RWPE2 (cell line): ENCODE results near the gene MKNK2.
"Not testable (repeated sequence)": the region's sequence is repeated elsewhere in the genome, so short reads cannot be mapped to it uniquely, and the experiment has no call there.

Experiments used
- ATAC-seq: fragments of 200-7000 bp; cut with Tn5 transposase; 3 replicates; pipeline ENCODE4 v1.9.1; 2021; ENCODE audit warnings: low read depth
- DNase-seq: peaks from one replicate; pipeline ENCODE4 v3.0.0-alpha.2; 2020; ENCODE audit warnings: low spot score
- H3K27ac ChIP-seq: fragments of 450-650 bp; 2 replicates; pipeline ENCODE4 v1.5.1; 2017; ENCODE audit warnings: mild to moderate bottlenecking; ENCODE audit not compliant: poor library complexity, severe bottlenecking
- H3K27me3 ChIP-seq: fragments of 250-450 bp; sonication (Bioruptor Pico); 2 replicates; pipeline ENCODE4 v1.5.1; 2021; ENCODE audit warnings: mild to moderate bottlenecking, moderate library complexity; ENCODE audit not compliant: insufficient read depth, poor library complexity, severe bottlenecking
- H3K36me3 ChIP-seq: fragments of 250-450 bp; sonication (Bioruptor Pico); 2 replicates; pipeline ENCODE4 v1.5.1; 2020; ENCODE audit warnings: low read depth, mild to moderate bottlenecking, moderate library complexity
- H3K4me1 ChIP-seq: fragments of 250-450 bp; sonication (Bioruptor Pico); 2 replicates; pipeline ENCODE4 v1.5.1; 2021; ENCODE audit warnings: mild to moderate bottlenecking, moderate library complexity; ENCODE audit not compliant: insufficient read depth, poor library complexity, severe bottlenecking
- H3K4me3 ChIP-seq: fragments of 250-450 bp; sonication (Bioruptor Pico); 2 replicates; pipeline ENCODE4 v1.5.1; 2021; ENCODE audit warnings: mild to moderate bottlenecking, moderate library complexity; ENCODE audit not compliant: severe bottlenecking
- H3K9me3 ChIP-seq: fragments of 250-450 bp; sonication (Bioruptor Pico); 2 replicates; pipeline ENCODE4 v1.5.1; 2021; ENCODE audit warnings: mild to moderate bottlenecking, moderate library complexity; ENCODE audit not compliant: severe bottlenecking
- CTCF ChIP-seq: fragments of 450-650 bp; IDR thresholded peaks from one replicate; pipeline ENCODE4 v1.5.1; 2017; ENCODE audit warnings: mild to moderate bottlenecking, moderate library complexity; ENCODE audit not compliant: poor library complexity, severe bottlenecking

MKNK2 gene

DNA sequence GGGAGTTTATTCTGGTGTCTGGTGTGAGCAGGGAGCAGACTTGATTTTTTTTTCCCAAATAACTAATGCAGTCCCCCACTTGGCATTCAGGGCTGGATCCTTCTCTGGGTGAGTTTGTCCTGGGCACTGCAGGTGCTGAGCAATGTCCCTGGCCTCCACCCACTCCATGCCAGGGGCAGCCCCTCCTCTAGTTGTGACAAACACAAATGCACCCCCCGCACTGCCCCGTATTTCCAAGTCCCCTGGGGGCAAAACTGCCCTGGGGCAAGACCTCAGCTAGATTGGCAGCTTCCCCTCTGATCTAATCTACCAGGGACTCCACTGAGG is 38.6 kb upstream of the MKNK2 start:
- Histone ChIP-seq H3K27me3 (no peaks in the 10 kb centered on the region), H3K4me3 (no peak overlapping the region), H3K4me1 (peaks cover 72% of the 10 kb centered on the region), H3K9me3 (no peaks in the 10 kb centered on the region), H3K36me3 (peaks cover 46% of the 10 kb centered on the region), H3K27ac (peak overlapping the region; percentile 99)
- no peak for ATAC-seq
- TF ChIP-seq CTCF, result no peak
- DNase-seq, result no peak

GRCh38 chr19:2089001-2089711 is 38.1 kb upstream of the MKNK2 start:
- no peak overlapping the region for H3K4me3 ChIP-seq
- H3K27ac ChIP-seq, result peak overlapping the region; percentile 99
- peaks cover 72% of the 10 kb centered on the region for H3K4me1 ChIP-seq
- peak; percentile 54 for ATAC-seq
- TF ChIP-seq CTCF, result no peak
- H3K27me3 ChIP-seq, result no peaks in the 10 kb centered on the region
- peak; percentile 94 for DNase-seq
- H3K36me3 ChIP-seq, result peaks cover 45% of the 10 kb centered on the region
- no peaks in the 10 kb centered on the region for H3K9me3 ChIP-seq

- H3K27ac ChIP-seq, result peak overlapping the region; percentile 99
- no peak for TF ChIP-seq CTCF
- peaks cover 50% of the 10 kb centered on the region for H3K36me3 ChIP-seq
Measured at GRCh38 chr19:2087621-2088100, 36.6 kb upstream of the MKNK2 start.

GRCh38 chr19:2086695-2087620 is 35.9 kb upstream of the MKNK2 start:
- not testable (repeated sequence) for H3K9me3 ChIP-seq, DNase-seq, H3K27me3 ChIP-seq, H3K4me3 ChIP-seq
- peaks cover 51% of the 10 kb centered on the region for H3K36me3 ChIP-seq
- H3K4me1 ChIP-seq, result peaks cover 60% of the 10 kb centered on the region
- peak; percentile 51 for ATAC-seq
- peak overlapping the region; percentile 99 for H3K27ac ChIP-seq

More at GRCh38 chr19:2087621-2088100, 36.6 kb upstream of the MKNK2 start:
- H3K9me3 ChIP-seq, result no peaks in the 10 kb centered on the region
- ATAC-seq, result no peak
- H3K27me3 ChIP-seq, result no peaks in the 10 kb centered on the region
- no peak overlapping the region for H3K4me3 ChIP-seq
- peaks cover 66% of the 10 kb centered on the region for H3K4me1 ChIP-seq
- DNase-seq, result no peak

DNA sequence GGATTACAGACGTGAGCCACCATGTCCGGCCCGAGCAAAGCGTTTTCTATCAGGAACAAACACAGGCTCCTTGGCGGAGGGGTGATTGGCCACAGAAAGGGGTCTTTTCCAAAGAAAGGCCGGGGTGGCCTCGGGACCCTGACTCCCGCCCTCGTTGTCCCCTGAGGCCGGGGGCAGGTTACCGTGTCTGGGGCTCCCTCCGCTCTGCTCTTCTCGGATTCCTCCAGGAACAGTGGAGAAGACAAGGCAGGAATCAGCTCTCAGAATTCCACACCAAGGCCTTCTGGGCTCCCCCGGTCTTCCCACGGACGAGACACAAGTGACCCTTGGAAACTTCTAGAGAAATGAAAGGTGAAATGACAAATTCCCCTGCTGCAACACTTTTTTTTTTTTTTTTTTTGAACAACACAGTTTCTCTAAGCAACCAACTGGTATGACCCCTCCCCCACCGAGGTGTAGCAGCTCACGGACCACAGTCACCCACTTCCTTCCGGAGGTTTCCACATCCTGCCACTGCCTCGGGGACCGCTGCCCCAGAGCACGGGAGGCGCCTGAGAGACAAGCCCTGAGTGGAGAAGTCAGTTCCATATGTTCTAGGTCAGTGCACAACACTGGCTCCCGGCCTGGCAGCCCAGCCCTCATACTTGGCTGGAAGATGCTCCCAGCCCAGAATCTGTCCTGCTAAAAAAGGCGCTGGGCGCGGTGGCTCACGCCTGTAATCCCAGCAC is 34.1 kb upstream of the MKNK2 start:
- Histone ChIP-seq H3K36me3 (peaks cover 62% of the 10 kb centered on the region), H3K4me3 (no peak overlapping the region), H3K27ac (peak overlapping the region; percentile 99), H3K9me3 (no peaks in the 10 kb centered on the region), H3K4me1 (peaks cover 54% of the 10 kb centered on the region), H3K27me3 (no peaks in the 10 kb centered on the region)
- no peak for TF ChIP-seq CTCF
- ATAC-seq (no peak), DNase-seq (no peak)
